Measurements from ENCODE around the gene OR5H1.

GRCh38 chr3:98151241-98151640 lies 20.7 kb downstream of the OR5H1 start:
- no peak for TF ChIP-seq POLR2A (IDR thresholded peaks at IDR 0.05; ENCODE audit: low read depth, low read length)
- TF ChIP-seq RFX5 (IDR thresholded peaks at IDR 0.05; ENCODE audit: low read depth, low read length), result no peak
- no peak for TF ChIP-seq TAF1 (IDR thresholded peaks at IDR 0.05; ENCODE audit: borderline replicate concordance, low read depth, low read length)
- no peak for TF ChIP-seq SIN3A (IDR thresholded peaks at IDR 0.05; ENCODE audit: low read depth, low read length)
- TF ChIP-seq EZH2 (IDR thresholded peaks at IDR 0.05; ENCODE audit: borderline replicate concordance, control insufficient read depth, low read depth, low read length), result no peak
- no peak for TF ChIP-seq ETV6 (conservative IDR thresholded peaks at IDR 0.05 in 1 of 2, IDR thresholded peaks at IDR 0.05 in 1 of 2; ENCODE audit: borderline replicate concordance in 1 of 2, low read depth in 1 of 2)
- TF ChIP-seq SP1 (IDR thresholded peaks at IDR 0.05; ENCODE audit: low read depth, low read length), result no peak
- TF ChIP-seq FOXK2 (IDR thresholded peaks at IDR 0.05), result no peak

Data from GM12878 (cell line).